Measurements from ENCODE around the gene SNRNP25.

Gene SNRNP25

GRCh38 chr16:78444-79150 is 25.0 kb downstream of the SNRNP25 start:
- FAIRE-seq, result no peak

- FAIRE-seq, result no peak
These were observed 25.8 kb downstream of the SNRNP25 start for GRCh38 chr16:79151-80054.

GRCh38 chr16:83060-83603 is 29.5 kb downstream of the SNRNP25 start:
- no peak for FAIRE-seq

- no peak for FAIRE-seq
These were observed 30.4 kb downstream of the SNRNP25 start for GRCh38 chr16:83781-84615.

- FAIRE-seq, result no peak
These were observed 31.2 kb downstream of the SNRNP25 start for GRCh38 chr16:84718-85406.

DNA sequence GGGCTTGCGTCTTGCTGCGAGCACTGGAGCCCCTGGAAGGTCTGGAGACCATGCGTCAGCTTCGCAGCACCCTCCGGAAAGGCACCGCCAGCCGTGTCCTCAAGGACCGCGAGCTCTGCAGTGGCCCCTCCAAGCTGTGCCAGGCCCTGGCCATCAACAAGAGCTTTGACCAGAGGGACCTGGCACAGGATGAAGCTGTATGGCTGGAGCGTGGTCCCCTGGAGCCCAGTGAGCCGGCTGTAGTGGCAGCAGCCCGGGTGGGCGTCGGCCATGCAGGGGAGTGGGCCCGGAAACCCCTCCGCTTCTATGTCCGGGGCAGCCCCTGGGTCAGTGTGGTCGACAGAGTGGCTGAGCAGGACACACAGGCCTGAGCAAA is 31.8 kb downstream of the SNRNP25 start:
- no peak for FAIRE-seq

DNA sequence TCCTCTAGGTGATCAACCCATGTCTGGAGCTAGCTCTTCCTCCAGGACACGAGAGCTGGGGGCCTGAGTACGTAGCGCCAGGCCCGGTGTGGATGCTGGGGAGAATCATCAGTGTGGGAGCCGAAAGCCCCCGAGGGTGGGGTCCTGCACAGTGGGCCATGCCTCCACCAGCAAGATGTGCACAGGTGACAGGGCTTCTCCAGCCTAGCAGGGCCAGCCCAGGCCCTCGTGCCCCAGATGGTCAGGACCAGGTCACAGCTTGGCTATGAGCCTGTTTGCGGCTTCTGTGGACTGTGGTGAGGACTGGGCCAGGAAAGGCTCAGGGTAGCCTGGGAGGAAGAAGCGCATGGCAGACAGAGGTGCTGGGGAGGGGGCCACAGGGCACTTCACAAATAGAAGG is 32.2 kb downstream of the SNRNP25 start:
- FAIRE-seq, result no peak

GRCh38 chr16:86483-86952 is 32.9 kb downstream of the SNRNP25 start:
- no peak for FAIRE-seq

- no peak for FAIRE-seq
These were observed 35.0 kb downstream of the SNRNP25 start for GRCh38 chr16:88613-89012.

DNA sequence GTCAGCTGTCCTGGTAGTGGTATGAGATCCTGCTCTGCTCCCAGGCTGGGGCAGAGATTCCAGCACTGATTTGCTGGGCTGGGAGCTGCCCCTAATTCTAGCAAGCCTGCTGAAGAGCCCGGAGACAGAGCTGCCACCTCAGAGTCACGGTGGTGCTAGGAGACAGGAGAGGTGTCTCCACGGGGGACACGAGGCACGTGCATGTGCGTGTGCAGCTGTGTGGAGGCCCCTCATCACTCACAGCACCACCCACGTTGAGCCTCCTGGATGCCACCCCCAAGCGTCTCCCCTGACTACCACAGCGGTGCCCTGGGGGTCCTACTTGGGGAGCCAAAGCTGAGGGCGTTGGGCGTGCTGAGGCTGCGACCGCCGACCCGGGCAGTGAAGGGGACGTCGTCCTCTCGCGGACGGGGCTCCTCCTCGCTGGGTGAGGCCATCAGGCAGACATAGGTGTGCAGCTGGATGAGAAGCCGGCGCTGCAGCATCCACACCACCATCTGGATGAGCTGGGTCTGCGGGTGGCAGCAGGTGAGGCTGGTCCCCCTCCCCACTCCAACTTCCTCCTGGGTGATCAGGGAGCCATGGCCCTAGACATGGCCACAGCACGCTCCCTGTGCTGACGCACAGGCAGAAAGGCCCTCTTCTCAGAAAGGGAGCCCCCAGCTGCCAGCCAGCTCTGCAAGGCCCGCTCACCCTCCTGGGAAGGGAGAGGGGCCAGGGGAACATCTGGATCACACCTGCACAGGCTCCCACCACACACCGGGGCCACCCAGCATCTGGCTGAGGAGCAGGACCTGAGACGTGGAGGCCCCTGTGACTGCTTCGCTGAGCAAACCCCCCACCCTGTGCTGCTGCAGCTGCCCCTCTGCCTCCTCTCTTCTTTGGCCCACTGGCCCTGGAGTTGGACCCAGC is 36.0 kb downstream of the SNRNP25 start:
- FAIRE-seq, result no peak

GRCh38 chr16:91484-91883 is 37.9 kb downstream of the SNRNP25 start:
- FAIRE-seq, result no peak

GRCh38 chr16:92431-93339 is 39.1 kb downstream of the SNRNP25 start:
- FAIRE-seq, result no peak

DNA sequence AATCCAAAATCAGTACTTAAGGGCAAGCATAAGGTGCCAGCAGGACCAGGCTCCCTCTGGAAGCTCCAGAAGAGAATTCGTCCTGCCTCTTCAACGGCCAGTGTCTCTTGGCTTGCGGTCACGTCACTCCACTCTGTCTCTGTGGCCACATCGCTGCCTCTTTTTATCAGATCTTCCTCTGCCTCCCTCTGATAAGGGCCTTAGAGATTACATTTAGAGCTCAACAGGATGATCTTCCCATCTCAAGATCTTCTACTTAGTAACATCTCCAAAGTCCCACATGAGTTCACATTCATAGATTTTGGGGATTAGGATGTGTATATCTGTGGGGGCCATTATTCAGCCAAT is 41.3 kb downstream of the SNRNP25 start:
- FAIRE-seq, result no peak

GRCh38 chr16:96935-97381 is 43.3 kb downstream of the SNRNP25 start:
- FAIRE-seq, result no peak

- no peak for FAIRE-seq
These were observed 44.2 kb downstream of the SNRNP25 start for GRCh38 chr16:97822-98221.

- no peak for FAIRE-seq
These were observed 47.4 kb downstream of the SNRNP25 start for GRCh38 chr16:100989-101388.

GRCh38 chr16:101586-101985 is 48.0 kb downstream of the SNRNP25 start:
- FAIRE-seq, result no peak

- no peak for FAIRE-seq
These were observed 48.6 kb downstream of the SNRNP25 start for GRCh38 chr16:102060-102855.

DNA sequence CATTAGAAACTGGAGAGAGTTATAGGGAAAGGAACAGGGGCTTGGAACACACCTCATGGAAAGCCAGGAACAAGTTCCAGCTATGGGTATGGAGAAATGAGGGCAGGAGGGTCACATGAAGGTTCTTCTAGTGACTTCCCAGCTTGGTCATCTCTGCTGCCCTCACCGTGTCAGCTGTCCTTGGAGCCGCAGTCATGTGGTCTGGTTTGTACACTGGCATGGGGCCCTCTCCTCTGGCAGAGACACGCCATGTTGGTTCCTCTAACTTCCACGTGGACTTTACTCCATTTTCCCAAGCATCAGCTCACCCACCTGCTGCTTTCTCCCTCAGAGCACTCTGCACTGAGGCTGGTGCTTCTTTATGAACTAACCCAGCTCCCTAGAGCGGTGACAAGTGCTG is 50.7 kb downstream of the SNRNP25 start:
- FAIRE-seq, result no peak

Measured in islet of Langerhans (tissue), 1 donor.